Thoracic aorta (tissue), 2 donors: Measurements from ENCODE around the gene PNO1. TPM values are rescaled to one million over a fixed set of nuclear protein-coding genes. Genes with fewer than 3 reads are reported as not detected.
A peak's percentile ranks its signal among the peaks of the same experiment; 100 is the strongest.

ENCODE experiments used
- ATAC-seq: fragments of 150-250 bp; one replicate; pipeline ENCODE4 v1.8.0; 2017; ENCODE audit warnings: low read depth; ENCODE audit not compliant: insufficient number of reproducible peaks, low FRiP score
- DNase-seq: peaks from one replicate; pipeline ENCODE4 v3.0.0-alpha.2; 2020; ENCODE audit warnings: low spot score
- H3K27ac ChIP-seq, 2 donors: fragments of 200-600 bp; sonication (generic); 1 replicate in 1 of 2; 2 replicates in 1 of 2; pipeline ENCODE4 v1.5.1; 2016; ENCODE audit warnings: mild to moderate bottlenecking in 2 of 2, moderate library complexity in 2 of 2
- H3K27me3 ChIP-seq: fragments of 200-600 bp; sonication (generic); replicated peaks from 2 replicates; pipeline ENCODE4 v1.6.0; 2016; ENCODE audit warnings: mild to moderate bottlenecking; ENCODE audit not compliant: insufficient read depth
- H3K36me3 ChIP-seq: fragments of 200-600 bp; sonication (generic); one replicate; pipeline ENCODE4 v1.5.1; 2016
- H3K4me1 ChIP-seq, 2 donors: fragments of 200-600 bp; sonication (generic); 1 replicate in 1 of 2; 2 replicates in 1 of 2; pipeline versions ENCODE4 v1.5.1 to v1.6.0; 2016; ENCODE audit warnings: low read depth in 2 of 2, mild to moderate bottlenecking in 1 of 2; ENCODE audit not compliant: control insufficient read depth in 1 of 2
- H3K4me3 ChIP-seq: fragments of 200-600 bp; sonication (generic); 2 replicates; pipeline ENCODE4 v1.5.1; 2016; ENCODE audit warnings: mild to moderate bottlenecking
- H3K9me3 ChIP-seq: fragments of 200-600 bp; sonication (generic); 2 replicates; pipeline ENCODE4 v1.5.1; 2016
- total RNA-seq, 2 donors: library from RNA; depleted of rRNA; stranded (reverse); fragments of >200 nt; gene quantifications; one replicate each; pipeline versions ENCODE4 v1.1.0 to v1.2.3, GENCODE V29; 2016
- TF ChIP-seq, protein P1 (sequence below): fragments of 200-600 bp; sonication (generic); IDR thresholded peaks from one replicate; pipeline ENCODE4 v1.5.1; 2019; ENCODE audit warnings: antibody characterized with exemption

PNO1 gene
- total RNA-seq, 2 donors from 2014 or later, result 8.3 to 27.7 TPM

DNA sequence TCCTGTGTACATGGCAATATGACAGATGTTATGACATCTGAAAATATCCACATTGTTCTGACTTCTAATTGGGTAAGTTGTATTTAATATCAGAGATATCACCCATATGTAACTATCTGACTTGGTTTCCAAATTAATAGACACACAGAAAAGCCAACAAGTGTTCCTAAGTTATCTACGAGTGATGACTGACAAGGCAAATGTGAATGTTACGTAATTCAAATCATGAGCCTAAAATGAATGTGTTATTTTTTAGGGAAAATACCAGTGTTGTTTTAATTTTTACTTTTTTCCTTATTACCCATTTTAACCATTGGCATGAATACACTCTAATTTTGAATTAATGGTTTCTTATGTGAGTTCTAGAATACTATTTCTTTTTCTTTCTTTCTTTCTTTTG lies 15.8 kb upstream of the PNO1 start:
- H3K36me3 ChIP-seq, result peaks cover 7% of the 10 kb centered on the region
- H3K27me3 ChIP-seq, result no peaks in the 10 kb centered on the region
- ATAC-seq, result no peak
- no peaks in the 10 kb centered on the region for H3K9me3 ChIP-seq
- H3K4me1 ChIP-seq, result no peaks in the 10 kb centered on the region
- no peak overlapping the region for H3K27ac ChIP-seq
- TF ChIP-seq, protein P1, sequence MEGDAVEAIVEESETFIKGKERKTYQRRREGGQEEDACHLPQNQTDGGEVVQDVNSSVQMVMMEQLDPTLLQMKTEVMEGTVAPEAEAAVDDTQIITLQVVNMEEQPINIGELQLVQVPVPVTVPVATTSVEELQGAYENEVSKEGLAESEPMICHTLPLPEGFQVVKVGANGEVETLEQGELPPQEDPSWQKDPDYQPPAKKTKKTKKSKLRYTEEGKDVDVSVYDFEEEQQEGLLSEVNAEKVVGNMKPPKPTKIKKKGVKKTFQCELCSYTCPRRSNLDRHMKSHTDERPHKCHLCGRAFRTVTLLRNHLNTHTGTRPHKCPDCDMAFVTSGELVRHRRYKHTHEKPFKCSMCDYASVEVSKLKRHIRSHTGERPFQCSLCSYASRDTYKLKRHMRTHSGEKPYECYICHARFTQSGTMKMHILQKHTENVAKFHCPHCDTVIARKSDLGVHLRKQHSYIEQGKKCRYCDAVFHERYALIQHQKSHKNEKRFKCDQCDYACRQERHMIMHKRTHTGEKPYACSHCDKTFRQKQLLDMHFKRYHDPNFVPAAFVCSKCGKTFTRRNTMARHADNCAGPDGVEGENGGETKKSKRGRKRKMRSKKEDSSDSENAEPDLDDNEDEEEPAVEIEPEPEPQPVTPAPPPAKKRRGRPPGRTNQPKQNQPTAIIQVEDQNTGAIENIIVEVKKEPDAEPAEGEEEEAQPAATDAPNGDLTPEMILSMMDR, result no peak
- no peak for DNase-seq
- no peak overlapping the region for H3K4me3 ChIP-seq

DNA sequence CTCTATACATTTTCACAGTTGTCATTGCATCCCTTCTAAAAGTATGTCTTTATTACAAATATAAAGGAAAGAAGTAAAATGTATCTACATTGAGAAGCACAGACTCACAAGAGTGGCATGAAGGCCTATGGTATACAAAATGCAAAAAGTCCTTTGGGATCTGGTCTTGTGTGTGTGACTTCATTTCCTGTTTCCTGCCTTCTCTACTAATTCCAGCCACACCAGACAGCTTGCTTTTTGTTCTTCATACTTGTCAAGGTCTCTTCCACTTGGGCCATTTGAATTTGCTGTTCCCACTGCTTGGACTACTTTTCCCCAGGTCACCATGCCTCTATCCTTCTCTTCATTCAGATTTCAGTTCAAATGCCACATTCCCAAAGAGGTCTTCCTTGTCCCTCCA lies 6.7 kb upstream of the PNO1 start:
- no peaks in the 10 kb centered on the region for H3K27me3 ChIP-seq
- no peaks in the 10 kb centered on the region for H3K36me3 ChIP-seq
- no peak overlapping the region for H3K4me3 ChIP-seq
- H3K4me1 ChIP-seq, result peaks cover 3 to 9% of the 10 kb centered on the region in 2 donors
- TF ChIP-seq, protein P1, result no peak
- no peak overlapping the region for H3K27ac ChIP-seq
- no peaks in the 10 kb centered on the region for H3K9me3 ChIP-seq
- DNase-seq (no peak), ATAC-seq (no peak)

DNA sequence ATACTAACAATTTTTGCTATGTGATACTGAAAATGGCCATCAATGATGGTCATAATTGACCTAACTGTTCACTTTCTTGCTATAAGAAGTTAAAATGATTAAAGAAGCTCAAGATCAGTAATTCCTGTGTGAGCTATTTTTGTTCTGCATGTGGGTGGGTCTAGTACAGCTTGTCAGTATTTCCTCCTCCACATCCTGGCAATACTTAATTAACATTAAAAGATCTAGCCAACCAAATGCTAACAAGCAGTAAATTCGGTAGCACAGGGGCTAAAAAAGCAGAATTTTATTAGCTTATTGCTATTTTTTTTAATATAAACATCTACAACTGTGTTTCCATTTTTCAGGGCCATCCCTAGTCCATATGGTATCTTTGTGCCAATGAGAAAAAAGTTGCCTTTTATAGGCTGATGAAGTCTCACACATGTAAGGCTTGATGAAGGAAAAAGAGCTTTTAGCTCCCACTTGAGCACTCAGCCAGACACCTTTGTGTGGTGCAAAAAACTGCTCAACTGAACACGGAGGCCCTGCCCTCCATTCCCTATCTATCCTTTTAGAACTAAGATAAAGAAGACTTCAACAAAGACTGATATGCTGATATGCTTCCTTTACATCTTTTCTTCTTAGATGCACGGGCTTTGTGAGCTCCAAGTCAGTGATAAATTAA lies 4.9 kb upstream of the PNO1 start:
- Histone ChIP-seq H3K27me3 (no peaks in the 10 kb centered on the region), H3K4me1 (peaks cover 3 to 16% of the 10 kb centered on the region in 2 donors), H3K4me3 (no peak overlapping the region), H3K9me3 (no peaks in the 10 kb centered on the region), H3K27ac (no peak overlapping the region), H3K36me3 (no peaks in the 10 kb centered on the region)
- TF ChIP-seq, protein P1, result no peak
- DNase-seq, result no peak
- ATAC-seq, result no peak

DNA sequence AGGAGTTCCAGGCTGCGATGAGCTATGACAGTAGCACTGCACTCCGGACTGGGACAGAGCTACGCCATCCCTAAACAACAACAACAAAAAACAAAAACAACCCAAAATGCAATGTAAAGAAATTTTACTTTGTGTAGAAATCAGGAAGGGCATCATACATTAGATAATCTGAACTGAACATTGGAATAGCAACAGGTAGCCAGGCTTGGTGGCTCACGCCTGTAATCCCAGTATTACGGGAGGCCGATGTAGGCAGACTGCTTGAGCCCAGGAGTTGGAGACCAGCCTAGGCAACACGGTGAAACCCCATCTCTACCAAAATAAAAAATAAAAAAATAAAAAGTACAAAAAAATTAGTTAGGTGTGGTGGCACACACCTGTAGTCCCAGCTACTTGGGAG lies 2.1 kb upstream of the PNO1 start:
- Histone ChIP-seq H3K36me3 (peaks cover 5% of the 10 kb centered on the region), H3K9me3 (no peaks in the 10 kb centered on the region), H3K27ac (no peak overlapping the region), H3K27me3 (no peaks in the 10 kb centered on the region), H3K4me1 (peaks cover 14 to 32% of the 10 kb centered on the region in 2 donors), H3K4me3 (no peak overlapping the region)
- DNase-seq (no peak), ATAC-seq (no peak)
- TF ChIP-seq, protein P1, result no peak

DNA sequence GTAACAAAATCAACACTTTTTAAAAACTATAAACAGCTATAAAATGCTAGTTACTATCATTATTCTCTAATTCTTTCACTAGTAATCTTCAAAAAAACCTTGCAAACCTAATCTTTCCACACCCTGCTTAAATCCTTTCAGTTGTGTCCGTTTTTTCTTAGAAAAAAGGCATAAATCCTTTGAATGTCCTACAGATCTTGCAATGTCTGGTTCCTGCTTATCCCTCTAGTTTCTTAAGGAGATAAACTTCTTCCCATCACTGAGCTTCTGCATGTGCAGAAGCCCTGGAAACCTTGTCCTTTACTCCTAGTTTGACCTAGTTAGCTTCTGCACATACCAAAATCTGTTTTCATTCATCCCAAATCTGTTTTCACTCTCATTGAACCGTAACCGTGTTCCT lies 1.3 kb upstream of the PNO1 start:
- Histone ChIP-seq H3K36me3 (peaks cover 7% of the 10 kb centered on the region), H3K27me3 (no peaks in the 10 kb centered on the region), H3K27ac (peak overlapping the region; percentile 91 to 92), H3K4me1 (peaks cover 14 to 32% of the 10 kb centered on the region in 2 donors), H3K9me3 (no peaks in the 10 kb centered on the region), H3K4me3 (peak overlapping the region; percentile 86)
- ATAC-seq (no peak), DNase-seq (no peak)
- TF ChIP-seq, protein P1, result no peak
